ENCODE results near the gene TGM1. TPM values are rescaled to one million over a fixed set of nuclear protein-coding genes. Genes with fewer than 3 reads are reported as not detected.
"Not testable (repeated sequence)": the region's sequence is repeated elsewhere in the genome, so short reads cannot be mapped to it uniquely, and the experiment has no call there.

The TGM1 gene
- polyA plus RNA-seq, 4 donors = 1.4 to 2.3 (median 2.1) TPM

- DNase-seq (ENCODE audit: low read depth in 4 of 4, low spot score in 3 of 4) = no peak
Observed at GRCh38 chr14:24255931-24256711, 6.9 kb downstream of the TGM1 start.

DNA sequence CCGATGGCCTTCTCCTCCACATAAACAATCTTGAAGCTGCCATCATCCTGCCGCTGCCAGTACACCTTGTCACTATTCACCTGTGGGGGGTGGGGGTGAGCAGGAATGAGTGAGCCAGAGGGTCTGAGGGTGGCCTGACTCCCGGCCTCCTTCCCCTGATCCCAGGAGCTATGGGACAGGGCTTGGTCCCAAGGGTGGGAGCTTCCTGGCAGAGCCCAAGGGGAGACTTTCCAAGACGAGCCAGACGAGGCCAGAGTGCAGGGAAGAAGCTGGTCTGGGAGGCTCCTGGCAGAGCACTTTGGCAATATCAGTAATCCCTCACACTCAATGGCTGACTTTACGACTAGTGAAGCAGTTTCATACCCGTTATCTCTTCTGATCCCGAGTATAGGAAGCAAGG, 7.5 kb downstream of the TGM1 start:
- no peak for DNase-seq (ENCODE audit: low read depth in 4 of 4, low spot score in 3 of 4)

DNA sequence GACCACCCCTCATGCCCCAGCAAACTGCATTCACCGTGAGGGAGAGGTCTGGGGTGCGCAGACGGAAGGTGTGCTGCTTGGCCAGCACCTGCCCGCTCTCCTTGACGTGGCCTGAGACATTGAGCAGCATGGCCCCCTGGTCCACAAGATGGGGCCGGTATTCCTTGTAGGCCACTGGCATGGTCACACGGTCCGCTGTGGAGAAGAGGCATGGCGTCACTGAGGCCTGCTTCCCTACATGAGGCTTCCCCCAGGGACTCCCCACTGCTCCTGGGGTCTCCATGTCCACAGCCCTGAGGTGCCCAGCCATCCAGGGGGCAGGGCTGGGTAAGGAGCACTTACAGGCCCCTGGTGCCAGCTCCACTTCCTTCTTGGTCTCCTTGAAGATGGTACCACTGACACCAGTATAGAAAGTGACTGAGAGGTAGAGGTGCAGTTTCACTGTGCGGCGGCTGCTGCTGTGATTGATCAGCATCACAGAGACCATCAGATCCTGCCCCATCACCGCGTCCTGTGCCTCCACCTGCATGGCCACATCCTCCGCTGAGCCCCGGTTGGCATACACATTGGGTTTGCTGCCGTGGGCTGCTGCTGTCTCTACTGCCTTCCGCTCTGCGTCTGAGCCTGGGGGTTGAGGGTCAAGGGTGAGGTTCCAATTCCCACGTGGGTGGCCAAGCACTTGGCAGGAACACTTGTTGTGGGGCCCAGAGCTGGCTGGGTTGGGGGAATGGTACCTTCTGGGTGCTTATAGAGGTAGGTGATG, 8.2 kb downstream of the TGM1 start:
- no peak for DNase-seq (ENCODE audit: low read depth in 4 of 4, low spot score in 3 of 4)

DNA sequence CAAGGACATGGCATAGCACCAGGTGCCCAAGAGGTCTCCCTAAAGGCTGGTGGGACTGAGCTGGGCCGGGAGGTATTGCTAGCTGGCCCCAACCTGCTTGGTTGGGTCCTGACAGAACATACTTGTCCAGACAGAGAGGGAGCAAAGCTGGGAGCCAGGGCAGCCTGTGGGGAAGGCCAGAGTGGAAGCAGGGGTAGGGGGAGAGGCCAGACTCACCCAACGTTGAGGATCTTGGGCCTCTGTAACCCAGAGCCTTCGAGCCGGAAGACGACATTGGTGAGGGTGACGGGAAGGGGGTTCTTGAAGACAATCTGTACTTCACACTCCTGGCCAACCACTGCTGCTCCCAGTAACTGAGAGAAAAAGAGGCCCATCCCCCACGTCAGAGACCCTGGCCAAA, 9.0 kb downstream of the TGM1 start:
- no peak for DNase-seq (ENCODE audit: low read depth in 4 of 4, low spot score in 3 of 4)

GRCh38 chr14:24252289-24253124, 10.5 kb downstream of the TGM1 start:
- DNase-seq (ENCODE audit: low read depth in 4 of 4, low spot score in 3 of 4) = no peak

DNA sequence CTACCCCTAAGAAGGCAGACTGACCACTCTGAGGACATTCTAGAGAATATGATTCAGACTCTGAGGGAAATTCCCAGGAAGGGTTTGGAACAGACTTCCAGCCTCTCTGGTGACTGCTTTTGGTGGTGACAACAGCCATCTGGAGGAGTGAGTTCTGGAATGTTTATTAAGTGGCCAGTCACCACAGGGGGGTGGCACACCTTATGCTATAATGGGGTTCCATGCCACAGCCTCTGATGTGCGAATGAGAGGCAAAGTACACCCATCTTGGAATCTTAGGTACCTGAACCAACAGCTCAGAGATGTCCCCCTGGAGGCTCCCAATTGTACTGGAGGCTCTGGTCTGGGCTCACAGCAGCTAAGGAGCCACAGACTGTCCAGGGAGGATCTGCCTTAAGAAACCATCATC, 11.1 kb downstream of the TGM1 start:
- DNase-seq (ENCODE audit: low read depth in 4 of 4, low spot score in 3 of 4) = no peak

DNA sequence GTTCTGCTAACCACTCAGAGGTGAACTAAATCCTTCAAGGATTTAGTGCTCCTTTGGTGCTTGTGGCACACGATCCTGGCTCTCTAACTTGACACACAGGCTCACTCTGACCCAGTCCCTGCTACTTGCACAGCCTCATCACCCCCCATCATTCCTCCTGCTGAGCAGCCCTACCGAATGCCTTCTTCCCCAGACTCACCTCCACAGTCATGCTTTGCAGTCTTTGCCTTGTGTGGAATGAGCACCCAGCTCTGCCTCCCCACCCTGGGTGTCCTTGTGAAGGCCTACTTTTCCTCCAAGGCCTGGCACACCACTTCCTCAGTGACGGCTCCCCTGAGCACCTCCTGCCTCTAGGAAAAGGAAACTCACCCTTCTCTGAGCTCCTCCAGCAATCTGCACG, 12.6 kb downstream of the TGM1 start:
- no peak for DNase-seq (ENCODE audit: low read depth in 4 of 4, low spot score in 3 of 4)

DNA sequence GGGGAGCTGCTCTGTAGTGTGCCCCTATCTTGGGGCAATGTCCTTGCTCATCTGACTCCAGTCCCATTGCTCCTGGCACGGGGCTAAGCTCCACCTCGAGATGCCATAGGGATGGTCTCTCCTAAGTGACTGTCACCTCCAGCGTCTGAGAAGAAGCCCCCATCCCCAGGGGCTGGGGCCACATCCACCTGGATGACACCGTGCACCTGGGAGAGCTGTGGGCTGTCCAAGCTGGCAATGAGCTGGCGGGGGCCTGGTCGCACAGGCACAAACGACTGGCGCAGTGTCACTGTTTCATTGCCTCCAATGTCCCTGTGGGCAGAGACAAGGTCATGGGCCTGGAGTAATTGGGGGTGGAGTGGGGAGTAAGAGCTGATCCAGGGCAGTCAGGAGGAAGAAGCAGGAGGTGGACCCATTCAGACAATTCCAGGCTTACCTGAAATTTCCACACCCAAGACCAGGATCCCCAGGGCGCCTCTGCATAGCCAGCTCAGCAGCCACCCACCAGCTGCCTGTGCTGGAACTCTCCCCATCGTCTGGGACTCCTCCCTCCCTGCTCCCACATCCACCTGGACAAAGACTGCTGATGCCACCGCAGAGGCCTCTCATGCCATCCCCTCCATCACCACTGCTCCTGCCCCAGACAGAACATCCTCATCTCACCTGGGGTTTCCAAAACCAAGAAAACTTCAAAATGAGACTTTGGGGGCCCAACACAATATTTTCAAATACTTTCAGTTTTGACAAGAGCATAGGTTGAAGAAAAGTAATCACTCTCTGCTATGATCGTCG, 13.6 kb downstream of the TGM1 start:
- DNase-seq (ENCODE audit: low read depth in 4 of 4, low spot score in 3 of 4) = no peak

DNA sequence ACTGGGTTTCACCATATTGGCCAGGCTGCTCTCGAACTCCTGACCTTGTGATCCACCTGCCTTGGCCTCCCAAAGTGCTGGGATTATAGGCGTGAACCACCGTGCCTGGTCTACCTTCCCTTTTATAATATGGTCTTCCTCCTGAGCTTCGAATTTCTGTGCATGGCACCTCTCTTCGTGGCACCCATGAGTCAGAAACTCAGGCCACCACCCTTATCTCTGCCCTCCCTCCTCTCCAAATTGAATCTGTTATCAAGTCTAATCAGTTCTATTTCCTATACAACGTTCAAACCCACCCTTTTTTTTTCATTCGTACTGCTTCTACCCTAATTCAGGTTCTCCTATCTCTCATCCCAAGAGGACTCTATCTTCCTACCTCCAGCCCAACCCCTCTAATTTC, 15.6 kb downstream of the TGM1 start:
- no peak for DNase-seq (ENCODE audit: low read depth in 4 of 4, low spot score in 3 of 4)

GRCh38 chr14:24246765-24247212, 16.2 kb downstream of the TGM1 start:
- DNase-seq (ENCODE audit: low read depth in 4 of 4, low spot score in 3 of 4) = no peak

GRCh38 chr14:24245350-24245749, 17.6 kb downstream of the TGM1 start:
- not testable (repeated sequence) for DNase-seq (ENCODE audit: low read depth in 4 of 4, low spot score in 3 of 4)

DNA sequence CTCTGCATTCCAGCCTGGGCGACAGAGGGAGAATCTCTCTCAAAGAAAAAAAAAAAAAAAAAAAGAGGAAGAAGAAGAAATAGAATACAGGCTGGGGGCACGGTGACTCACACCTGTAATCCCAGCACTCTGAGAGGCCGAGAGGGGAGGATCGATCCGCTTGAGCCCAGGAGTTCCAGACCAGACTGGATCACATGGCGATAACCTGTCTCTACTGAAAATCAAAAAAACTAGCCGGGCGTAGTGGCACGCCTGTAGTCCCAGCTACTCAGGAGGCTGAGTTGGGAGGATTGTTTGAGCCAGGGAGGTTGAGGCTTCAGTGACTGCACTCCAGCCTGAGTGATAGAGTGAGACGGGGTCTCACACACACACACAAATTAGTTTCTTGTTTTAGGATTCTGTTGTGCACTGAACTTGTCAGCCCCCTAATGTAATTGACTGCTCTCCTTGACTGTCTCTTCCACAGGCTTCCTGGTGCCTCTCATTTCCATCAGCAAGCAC, 19.6 kb downstream of the TGM1 start:
- no peak for DNase-seq (ENCODE audit: low read depth in 4 of 4, low spot score in 3 of 4)

DNA sequence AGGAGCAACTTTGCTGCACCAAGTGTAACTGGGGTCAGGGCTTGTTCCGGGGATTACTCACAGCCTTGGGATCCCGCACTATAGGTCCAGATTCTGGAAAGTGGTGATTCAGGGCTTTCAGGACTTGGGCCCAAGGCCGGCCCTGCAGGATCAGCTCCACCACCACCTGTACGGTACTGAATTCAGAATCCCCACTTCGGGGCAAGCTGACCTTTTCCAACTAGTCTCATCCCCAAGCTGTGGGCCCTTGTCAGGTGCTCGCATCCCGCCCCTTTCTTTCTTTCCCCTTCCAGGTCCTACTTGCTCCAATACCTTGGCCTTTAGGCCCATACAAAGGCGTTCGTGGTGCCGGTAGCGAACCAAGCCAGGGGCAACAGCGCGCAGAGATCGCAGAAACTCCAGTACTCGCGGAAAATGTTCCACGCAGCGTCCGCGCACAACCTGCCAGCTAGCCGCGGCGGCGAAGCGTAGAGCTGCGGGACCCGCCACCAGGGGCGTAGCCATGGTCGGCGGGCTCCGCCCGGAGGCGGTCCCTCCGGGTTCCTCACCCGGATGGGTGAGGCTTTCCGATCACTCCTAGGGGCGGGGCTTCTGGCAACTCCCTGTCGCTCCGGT, 21.0 kb downstream of the TGM1 start:
- peak in 3 of 4 donors; percentile 83 to 90 (median 88) for DNase-seq (ENCODE audit: low read depth in 4 of 4, low spot score in 3 of 4)

- no peak for DNase-seq (ENCODE audit: low read depth in 4 of 4, low spot score in 3 of 4)
Observed at GRCh38 chr14:24240110-24240918, 22.7 kb downstream of the TGM1 start.

DNA sequence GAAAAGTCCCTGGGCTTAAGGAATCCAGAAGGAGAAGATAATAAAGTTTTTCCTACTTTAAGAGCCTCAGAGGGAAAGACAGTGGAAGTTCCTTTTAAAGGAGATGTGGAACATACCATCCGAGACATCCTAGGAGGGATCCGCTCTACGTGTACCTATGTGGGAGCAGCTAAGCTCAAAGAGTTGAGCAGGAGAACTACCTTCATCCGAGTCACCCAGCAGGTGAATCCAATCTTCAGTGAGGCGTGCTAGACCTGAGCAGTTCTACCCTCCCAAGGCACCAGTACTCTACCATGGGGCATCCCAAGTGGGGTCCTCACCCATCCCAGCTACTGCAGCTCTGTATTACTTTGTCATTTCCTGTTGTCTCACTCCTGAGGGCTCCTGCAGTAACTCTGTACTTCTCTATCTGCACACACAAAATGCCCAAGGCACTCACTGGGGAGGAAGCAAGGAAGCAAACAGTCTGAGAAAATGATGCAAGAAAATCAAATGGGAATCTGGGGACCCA, 24.4 kb downstream of the TGM1 start:
- DNase-seq (ENCODE audit: low read depth in 4 of 4, low spot score in 3 of 4) = no peak

DNA sequence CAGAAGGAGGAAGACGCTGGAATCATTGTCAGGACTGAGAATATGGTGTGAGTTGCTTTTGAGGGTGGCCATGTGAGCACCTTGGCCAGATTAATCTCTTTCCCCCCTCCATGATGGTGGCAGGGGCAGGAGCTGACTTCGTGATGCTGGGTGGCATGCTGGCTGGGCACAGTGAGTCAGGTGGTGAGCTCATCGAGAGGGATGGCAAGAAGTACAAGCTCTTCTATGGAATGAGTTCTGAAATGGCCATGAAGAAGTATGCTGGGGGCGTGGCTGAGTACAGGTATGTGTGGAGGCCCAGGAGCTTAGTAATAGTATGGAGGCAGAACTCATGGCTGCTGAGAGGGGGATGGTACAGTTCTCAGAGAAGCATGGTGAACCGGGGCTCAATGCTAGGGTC, 24.9 kb downstream of the TGM1 start:
- DNase-seq (ENCODE audit: low read depth in 4 of 4, low spot score in 3 of 4) = no peak

- DNase-seq (ENCODE audit: low read depth in 4 of 4, low spot score in 3 of 4) = no peak
Observed at GRCh38 chr14:24237463-24237955, 25.5 kb downstream of the TGM1 start.

GRCh38 chr14:24236689-24237462, 26.1 kb downstream of the TGM1 start:
- DNase-seq (ENCODE audit: low read depth in 4 of 4, low spot score in 3 of 4) = no peak

Measured in right renal pelvis (tissue), 4 donors.